ENCODE results near the gene TMEM198.
A peak's percentile ranks its signal among the peaks of the same experiment; 100 is the strongest.

TMEM198 gene

GRCh38 chr2:219563271-219563928, 19.6 kb downstream of the TMEM198 start:
- DNase-seq = no peak

- DNase-seq = no peak
These were observed 21.6 kb downstream of the TMEM198 start for GRCh38 chr2:219565130-219566080.

- no peak for DNase-seq
These were observed 22.8 kb downstream of the TMEM198 start for GRCh38 chr2:219566640-219567039.

- DNase-seq = no peak
These were observed 23.3 kb downstream of the TMEM198 start for GRCh38 chr2:219567131-219567530.

- no peak for DNase-seq
These were observed 24.0 kb downstream of the TMEM198 start for GRCh38 chr2:219567791-219568361.

- DNase-seq = no peak
These were observed 25.2 kb downstream of the TMEM198 start for GRCh38 chr2:219569041-219569440.

GRCh38 chr2:219569635-219570034, 25.8 kb downstream of the TMEM198 start:
- DNase-seq = no peak

GRCh38 chr2:219570194-219570923, 26.5 kb downstream of the TMEM198 start:
- DNase-seq = no peak

- DNase-seq = no peak
These were observed 27.1 kb downstream of the TMEM198 start for GRCh38 chr2:219570924-219571310.

GRCh38 chr2:219571311-219572236, 27.7 kb downstream of the TMEM198 start, which contains the start of gene OBSL1:
Gene OBSL1 (minus strand): TSS chr2:219571539. CDS start chr2:219571232, 307 bp downstream.
- DNase-seq = peak; percentile 19

GRCh38 chr2:219572237-219573001, 28.6 kb downstream of the TMEM198 start, which contains the start of gene INHA:
Gene INHA (plus strand): TSS chr2:219572310. CDS start chr2:219572375, 65 bp downstream.
- DNase-seq = no peak

- DNase-seq = no peak
These were observed 29.3 kb downstream of the TMEM198 start for GRCh38 chr2:219573166-219573565.

- DNase-seq = no peak
These were observed 30.9 kb downstream of the TMEM198 start for GRCh38 chr2:219574484-219575311.

GRCh38 chr2:219575566-219576504, 32.0 kb downstream of the TMEM198 start:
- no peak for DNase-seq

GRCh38 chr2:219576505-219577388, 32.9 kb downstream of the TMEM198 start:
- DNase-seq = no peak

GRCh38 chr2:219578811-219579613, 35.2 kb downstream of the TMEM198 start:
- DNase-seq = no peak

GRCh38 chr2:219581346-219581745, 37.5 kb downstream of the TMEM198 start:
- no peak for DNase-seq
